ENCODE results near the gene CHRDL2.

CHRDL2 gene

GRCh38 chr11:74713686-74714085 is 17.5 kb downstream of the CHRDL2 start:
- no peak for FAIRE-seq
- TF ChIP-seq CTCF (IDR thresholded peaks at IDR 0.05; ENCODE audit: insufficient read depth, missing control alignments), result no peak

GRCh38 chr11:74710281-74710938 is 20.8 kb downstream of the CHRDL2 start:
- FAIRE-seq (no peak), DNase-seq (ENCODE audit: insufficient read length, low spot score) (no peak)
- no peak for TF ChIP-seq CTCF (IDR thresholded peaks at IDR 0.05; ENCODE audit: insufficient read depth, missing control alignments)

More at GRCh38 chr11:74713686-74714085, 17.5 kb downstream of the CHRDL2 start:
- no peak for DNase-seq (ENCODE audit: insufficient read length, low spot score)

GRCh38 chr11:74709175-74709574 is 22.1 kb downstream of the CHRDL2 start:
- TF ChIP-seq CTCF (IDR thresholded peaks at IDR 0.05; ENCODE audit: insufficient read depth, missing control alignments), result no peak
- DNase-seq (ENCODE audit: insufficient read length, low spot score) (no peak), FAIRE-seq (no peak)

GRCh38 chr11:74707602-74708510 is 23.4 kb downstream of the CHRDL2 start:
- FAIRE-seq, result no peak
- no peak for DNase-seq (ENCODE audit: insufficient read length, low spot score)
- no peak for TF ChIP-seq CTCF (IDR thresholded peaks at IDR 0.05; ENCODE audit: insufficient read depth, missing control alignments)

DNA sequence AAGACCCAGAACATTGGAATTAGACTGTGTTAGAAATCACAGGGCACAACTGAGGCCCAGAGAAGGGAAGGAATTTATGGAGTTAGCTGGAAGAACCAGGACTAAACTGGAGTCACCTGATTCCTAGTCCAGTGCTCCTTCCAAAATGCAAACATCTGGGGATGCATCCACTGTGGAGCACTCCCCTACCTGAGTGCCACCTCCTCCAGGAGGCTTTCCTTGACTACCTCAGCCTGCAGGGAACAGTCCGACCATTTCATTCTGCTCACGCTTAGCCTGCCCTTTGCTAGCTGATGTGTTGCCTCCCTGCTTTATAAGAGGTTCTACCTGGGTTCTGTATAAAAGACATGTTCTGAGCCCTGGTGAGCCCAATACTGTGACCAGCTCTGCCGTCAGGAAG is 24.0 kb downstream of the CHRDL2 start:
- DNase-seq (ENCODE audit: insufficient read length, low spot score) (no peak), FAIRE-seq (no peak)

GRCh38 chr11:74703211-74703610 is 28.0 kb downstream of the CHRDL2 start:
- TF ChIP-seq CTCF (IDR thresholded peaks at IDR 0.05; ENCODE audit: insufficient read depth, missing control alignments), result no peak
- DNase-seq (ENCODE audit: insufficient read length, low spot score) (no peak), FAIRE-seq (no peak)

More for the DNA sequence above, 24.0 kb downstream of the CHRDL2 start:
- TF ChIP-seq CTCF (IDR thresholded peaks at IDR 0.05; ENCODE audit: insufficient read depth, missing control alignments), result no peak
